ENCODE data around the gene GATAD2A. TPM values are rescaled to one million over a fixed set of nuclear protein-coding genes. Genes with fewer than 3 reads are reported as not detected.

Gene GATAD2A
- total and polyA plus RNA-seq, 2 of the 13 experiments (the other 11 are each of a cell fraction or from before 2014, with no cell fraction given): 16.8 to 28.6 TPM

GRCh38 chr19:19385131-19385895 is 20.2 kb upstream of the GATAD2A start (continued):
- TF ChIP-seq FOXK1 (CRISPR knock-in tag; IDR thresholded peaks at IDR 0.05; ENCODE audit: borderline replicate concordance, low read depth) (peak; percentile 72; the same call in 1 of the 2 replicates), ZNF850 (CRISPR knock-in tag; conservative IDR thresholded peaks at IDR 0.05) (no peak), STAG1 (CRISPR knock-in tag; IDR thresholded peaks at IDR 0.05) (no peak), ZNF225 (CRISPR knock-in tag; IDR thresholded peaks at IDR 0.05) (no peak), EHMT2 (IDR thresholded peaks at IDR 0.05; ENCODE audit: borderline replicate concordance, low read depth, low read length) (no peak), NFATC3 (CRISPR knock-in tag; IDR thresholded peaks at IDR 0.05) (no peak), ZNF10 (CRISPR knock-in tag; IDR thresholded peaks at IDR 0.05; ENCODE audit: borderline replicate concordance, low read depth) (no peak), ZNF75D (CRISPR knock-in tag; IDR thresholded peaks at IDR 0.05; ENCODE audit: borderline replicate concordance) (no peak), ZFP36L2 (CRISPR knock-in tag; IDR thresholded peaks at IDR 0.05) (no peak), ZNF30 (CRISPR knock-in tag; IDR thresholded peaks at IDR 0.05) (no peak), REPIN1 (CRISPR knock-in tag; IDR thresholded peaks at IDR 0.05; ENCODE audit: borderline replicate concordance, low read depth) (peak; percentile 37; the same call in 1 of the 2 replicates), ZNF563 (CRISPR knock-in tag; IDR thresholded peaks at IDR 0.05) (no peak; the same call in 1 of the 2 replicates), SRF (IDR thresholded peaks at IDR 0.05; ENCODE audit: low read depth, low read length) (peak; percentile 42; the same call in 1 of the 2 replicates), KLF12 (CRISPR knock-in tag; IDR thresholded peaks at IDR 0.05; ENCODE audit: borderline replicate concordance) (no peak), POLR2A (IDR thresholded peaks at IDR 0.05; ENCODE audit: insufficient read depth in 1 of 2, low read depth in 2 of 2, low read length in 2 of 2) (peak in 1 of 2 experiments; percentile 49; a peak in 2 of 4 replicates), NFIC (IDR thresholded peaks at IDR 0.05; ENCODE audit: low read length) (no peak), PRDM15 (CRISPR knock-in tag; IDR thresholded peaks at IDR 0.05) (peak; percentile 54; the same call in 1 of the 2 replicates), ZNF17 (CRISPR knock-in tag; IDR thresholded peaks at IDR 0.05) (no peak), MTERF4 (CRISPR knock-in tag; IDR thresholded peaks at IDR 0.05) (no peak), ZMYM3 (CRISPR knock-in tag; IDR thresholded peaks at IDR 0.05) (no peak), ZNF3 (CRISPR knock-in tag; IDR thresholded peaks at IDR 0.05) (no peak), MATR3 (CRISPR knock-in tag; IDR thresholded peaks at IDR 0.05) (no peak), TARDBP (CRISPR knock-in tag; IDR thresholded peaks at IDR 0.05) (no peak), PCBP2 (optimal IDR thresholded peaks at IDR 0.05; ENCODE audit: low read depth, low read length, poor library complexity, severe bottlenecking) (no peak), TIGD3 (CRISPR knock-in tag; IDR thresholded peaks at IDR 0.05; ENCODE audit: borderline replicate concordance) (no peak)
